SW 1271 (cell line): ENCODE data around the gene AURKAIP1.
A peak's percentile ranks its signal among the peaks of the same experiment; 100 is the strongest.
"Not testable (repeated sequence)": the region's sequence is repeated elsewhere in the genome, so short reads cannot be mapped to it uniquely, and the experiment has no call there.

Experiments
- DNase-seq, 2 experiments: peaks; one replicate each; lab custom pipeline; 2025; lab: John Stamatoyannopoulos, UW

AURKAIP1 gene

GRCh38 chr1:1406821-1407635 is 32.0 kb upstream of the AURKAIP1 start, which contains the start of gene MRPL20:
MRPL20 (minus strand) TSS chr1:1407293; CDS start chr1:1407217, 76 bp downstream.
- DNase-seq: peak; percentile 63 to 85

- DNase-seq: no peak
Measured at GRCh38 chr1:1406101-1406820, 31.3 kb upstream of the AURKAIP1 start.

DNA sequence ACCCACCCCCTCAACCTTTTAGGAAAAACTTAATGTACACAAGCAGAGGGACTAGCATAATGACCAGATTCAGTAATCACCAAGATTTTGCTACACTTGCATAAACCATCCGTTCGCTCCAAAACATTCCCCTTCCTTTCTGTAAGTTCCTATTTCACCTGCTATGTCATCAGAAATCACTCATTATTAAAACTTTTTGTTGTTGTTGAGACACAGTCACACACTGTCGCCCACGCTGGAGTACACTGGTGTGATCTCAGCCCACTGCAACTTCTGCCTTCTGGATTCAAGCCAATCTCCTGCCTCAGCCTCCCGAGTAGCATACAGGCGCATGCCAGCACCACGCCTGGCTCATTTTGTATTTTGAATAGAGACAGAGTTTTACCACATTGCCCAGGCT is 28.6 kb upstream of the AURKAIP1 start:
- no peak for DNase-seq

- not testable (repeated sequence) for DNase-seq
Measured at GRCh38 chr1:1402901-1403392, 27.9 kb upstream of the AURKAIP1 start.

GRCh38 chr1:1402072-1402900 is 27.3 kb upstream of the AURKAIP1 start:
- peak in 1 of 2 experiments; percentile 17 for DNase-seq

DNA sequence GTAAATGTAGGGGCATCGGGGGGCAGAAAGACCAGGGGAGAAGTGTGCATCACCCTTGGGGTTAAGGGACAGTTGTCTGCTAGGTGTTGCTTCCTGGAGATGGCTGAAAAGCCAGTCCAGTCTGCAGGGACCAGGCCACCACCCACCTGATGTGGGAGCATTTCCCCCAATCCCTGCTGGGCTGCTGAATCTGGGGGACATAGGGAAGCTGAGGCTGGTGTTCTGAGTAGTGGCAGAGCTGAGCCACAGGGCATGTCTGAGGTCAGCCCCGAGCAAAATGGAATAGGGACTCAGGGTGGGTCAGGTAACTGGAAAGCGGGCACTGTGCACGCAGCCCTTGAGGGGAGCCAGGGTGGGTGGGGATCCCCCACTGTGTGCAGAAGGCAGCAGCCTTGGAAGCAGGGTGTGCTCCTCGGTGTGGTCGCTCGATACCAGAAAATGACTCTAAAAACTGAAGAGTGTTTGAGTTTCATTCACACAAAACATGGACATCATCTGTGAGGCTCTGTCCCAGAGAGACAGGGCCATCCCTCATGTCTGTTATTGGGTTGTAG is 26.5 kb upstream of the AURKAIP1 start:
- no peak for DNase-seq

GRCh38 chr1:1400576-1401456 is 25.8 kb upstream of the AURKAIP1 start:
- DNase-seq: no peak

DNA sequence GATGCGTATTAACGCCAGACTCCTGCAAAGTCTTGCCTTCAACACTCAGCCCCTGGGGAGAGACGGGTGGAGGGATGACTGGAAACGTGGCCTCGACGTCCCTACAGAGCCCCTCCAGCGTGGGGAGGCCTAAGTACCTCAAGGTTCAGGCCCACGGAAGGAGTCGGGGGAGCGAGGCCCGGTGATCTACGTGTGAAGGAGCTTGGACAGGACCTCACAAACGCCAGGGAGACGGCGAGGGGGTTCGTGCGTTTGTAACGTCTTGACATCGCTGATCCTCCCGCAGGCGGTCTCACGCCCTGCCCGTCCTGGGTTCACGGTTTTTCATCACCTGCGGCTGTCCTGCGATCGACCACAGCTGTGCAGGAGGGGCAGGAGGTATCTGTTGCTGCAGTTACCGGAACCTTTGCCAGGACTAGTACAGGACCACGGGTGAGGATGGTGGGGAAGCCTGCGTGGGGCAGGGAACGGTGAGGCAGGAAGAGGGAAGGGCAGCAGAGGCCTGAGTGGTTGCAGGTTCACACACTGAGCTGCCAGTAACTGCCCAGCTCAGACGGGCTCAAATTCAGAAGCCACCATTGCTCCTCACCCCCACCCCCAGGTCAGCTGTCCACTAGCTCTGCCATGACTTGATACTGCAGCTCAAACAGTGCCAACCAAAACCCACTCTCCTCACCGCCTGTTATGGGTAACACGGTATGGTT is 25.0 kb upstream of the AURKAIP1 start:
- DNase-seq: no peak

DNA sequence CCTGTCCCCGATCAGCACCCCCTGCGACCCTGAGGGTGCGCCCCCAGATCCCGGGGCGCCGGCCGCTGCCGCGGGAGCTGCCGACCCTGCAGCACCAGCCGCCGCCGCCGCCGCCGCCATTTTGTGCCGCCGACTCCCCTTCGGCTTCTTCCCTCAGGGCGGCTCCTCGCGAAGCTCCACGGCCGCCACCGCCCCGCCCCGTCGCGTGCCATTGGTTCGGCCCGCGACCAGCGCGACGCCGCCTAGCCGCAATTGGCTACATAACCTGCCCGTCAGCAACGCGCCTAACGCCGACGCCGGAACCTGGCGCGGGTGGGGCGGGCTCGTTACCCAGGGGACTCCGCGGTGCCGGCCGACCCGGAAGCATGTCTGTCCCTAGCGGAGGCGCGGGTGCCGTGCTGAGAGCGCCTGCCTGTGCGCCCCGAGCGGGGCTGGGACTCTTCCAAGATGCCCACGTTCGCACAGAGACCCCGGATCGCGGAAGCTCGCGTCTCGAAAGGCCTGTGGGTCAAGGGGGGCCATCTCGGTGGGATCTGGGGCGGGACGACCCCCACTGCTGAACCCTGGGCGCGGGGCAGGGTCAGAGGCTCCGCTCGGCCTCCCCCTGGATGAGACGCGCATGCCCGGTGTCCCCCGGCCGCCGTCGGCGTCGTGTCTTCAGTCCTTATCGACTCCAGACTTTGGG is 24.3 kb upstream of the AURKAIP1 start, which contains the start of gene CCNL2:
Gene CCNL2, minus strand, starts transcription at position 149 of the 685 bp plus-strand sequence. Its CDS starts 29 bp downstream, at position 120.
- peak; percentile 86 to 89 for DNase-seq

- no peak for DNase-seq
Measured at GRCh38 chr1:1398677-1399186, 23.7 kb upstream of the AURKAIP1 start.

GRCh38 chr1:1397839-1398523 is 23.0 kb upstream of the AURKAIP1 start:
- no peak for DNase-seq

DNA sequence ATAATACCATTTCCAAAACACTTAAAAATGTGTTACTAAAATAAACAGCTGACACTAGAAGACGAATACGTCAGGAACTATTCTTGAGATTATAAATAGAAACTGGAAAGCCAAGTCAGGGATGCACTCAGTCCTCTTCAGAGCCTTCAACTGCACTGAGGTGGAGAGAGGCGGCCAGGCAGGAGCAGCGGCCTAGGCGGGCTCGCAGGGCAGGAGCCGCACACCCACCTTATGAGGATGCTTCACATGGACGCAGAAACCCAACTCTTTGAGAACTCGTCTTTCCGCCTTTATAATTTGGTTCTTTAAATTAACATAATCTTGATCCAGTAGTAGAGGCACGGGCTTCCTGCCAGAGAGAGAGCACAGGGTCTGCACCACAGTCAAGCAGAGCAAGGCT is 20.2 kb upstream of the AURKAIP1 start:
- no peak for DNase-seq

GRCh38 chr1:1394116-1394515 is 19.1 kb upstream of the AURKAIP1 start:
- no peak for DNase-seq

- no peak for DNase-seq
Measured at GRCh38 chr1:1393428-1393827, 18.4 kb upstream of the AURKAIP1 start.

- no peak for DNase-seq
Measured at GRCh38 chr1:1393014-1393413, 18.0 kb upstream of the AURKAIP1 start.

- DNase-seq: no peak
Measured at GRCh38 chr1:1391225-1391624, 16.2 kb upstream of the AURKAIP1 start.

- no peak for DNase-seq
Measured at GRCh38 chr1:1390675-1391074, 15.7 kb upstream of the AURKAIP1 start.

DNA sequence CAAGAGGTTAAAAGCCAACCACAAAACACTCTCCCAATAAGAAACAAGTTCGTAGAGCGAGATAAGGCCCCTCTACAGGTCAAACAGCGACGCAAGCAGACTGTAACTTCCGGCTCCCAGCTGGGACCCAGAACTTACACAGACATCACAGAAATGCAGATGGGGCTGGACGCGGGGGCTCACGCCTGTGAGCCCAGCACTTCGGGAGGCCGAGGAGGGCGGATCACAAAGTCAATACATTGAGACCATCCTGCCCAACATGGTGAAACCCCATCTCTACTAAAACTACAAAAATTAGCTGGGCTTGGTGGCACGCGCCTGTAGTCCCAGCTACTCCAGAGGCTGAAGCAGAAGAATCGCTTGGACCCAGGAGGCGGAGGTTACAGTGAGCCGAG is 13.1 kb upstream of the AURKAIP1 start:
- DNase-seq: no peak
